Fibroblast of mammary gland (primary cell): Measurements from ENCODE around the gene ARMC5.
A peak's percentile ranks its signal among the peaks of the same experiment; 100 is the strongest.

ENCODE experiments used
- DNase-seq: peaks from one replicate; pipeline ENCODE4 v3.0.0-alpha.2; 2010; ENCODE audit warnings: low read depth
- H3K4me3 ChIP-seq: 2 replicates; pipeline ENCODE4 v1.5.1; 2011; ENCODE audit warnings: low read depth, mild to moderate bottlenecking, low read length, moderate library complexity; ENCODE audit not compliant: control insufficient read depth
- TF ChIP-seq, protein P1 (sequence below): conservative IDR thresholded peaks from 2 replicates; pipeline ENCODE4 v1.5.1; 2011; ENCODE audit warnings: low read depth, low read length, inconsistent platforms; ENCODE audit not compliant: control insufficient read depth, insufficient read depth

ARMC5 gene

DNA sequence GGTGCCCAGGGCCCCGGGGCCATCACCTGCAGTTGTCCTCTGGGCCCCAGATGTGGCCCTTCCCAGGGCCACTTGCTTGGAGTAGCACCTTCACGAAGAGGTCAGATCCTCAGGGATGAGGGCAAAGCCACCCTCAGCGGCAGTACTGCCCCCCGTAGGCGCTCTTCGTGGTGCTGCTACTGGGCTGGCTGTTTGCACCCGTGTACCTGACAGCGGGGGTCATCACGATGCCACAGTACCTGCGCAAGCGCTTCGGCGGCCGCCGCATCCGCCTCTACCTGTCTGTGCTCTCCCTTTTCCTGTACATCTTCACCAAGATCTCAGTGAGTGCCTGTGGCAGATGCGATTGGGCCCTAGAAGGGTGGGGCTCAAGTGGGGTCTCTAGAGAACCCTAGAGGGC is 26.3 kb downstream of the ARMC5 start:
- H3K4me3 ChIP-seq: no peak overlapping the region
- TF ChIP-seq, protein P1, sequence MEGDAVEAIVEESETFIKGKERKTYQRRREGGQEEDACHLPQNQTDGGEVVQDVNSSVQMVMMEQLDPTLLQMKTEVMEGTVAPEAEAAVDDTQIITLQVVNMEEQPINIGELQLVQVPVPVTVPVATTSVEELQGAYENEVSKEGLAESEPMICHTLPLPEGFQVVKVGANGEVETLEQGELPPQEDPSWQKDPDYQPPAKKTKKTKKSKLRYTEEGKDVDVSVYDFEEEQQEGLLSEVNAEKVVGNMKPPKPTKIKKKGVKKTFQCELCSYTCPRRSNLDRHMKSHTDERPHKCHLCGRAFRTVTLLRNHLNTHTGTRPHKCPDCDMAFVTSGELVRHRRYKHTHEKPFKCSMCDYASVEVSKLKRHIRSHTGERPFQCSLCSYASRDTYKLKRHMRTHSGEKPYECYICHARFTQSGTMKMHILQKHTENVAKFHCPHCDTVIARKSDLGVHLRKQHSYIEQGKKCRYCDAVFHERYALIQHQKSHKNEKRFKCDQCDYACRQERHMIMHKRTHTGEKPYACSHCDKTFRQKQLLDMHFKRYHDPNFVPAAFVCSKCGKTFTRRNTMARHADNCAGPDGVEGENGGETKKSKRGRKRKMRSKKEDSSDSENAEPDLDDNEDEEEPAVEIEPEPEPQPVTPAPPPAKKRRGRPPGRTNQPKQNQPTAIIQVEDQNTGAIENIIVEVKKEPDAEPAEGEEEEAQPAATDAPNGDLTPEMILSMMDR: no peak
- no peak for DNase-seq

DNA sequence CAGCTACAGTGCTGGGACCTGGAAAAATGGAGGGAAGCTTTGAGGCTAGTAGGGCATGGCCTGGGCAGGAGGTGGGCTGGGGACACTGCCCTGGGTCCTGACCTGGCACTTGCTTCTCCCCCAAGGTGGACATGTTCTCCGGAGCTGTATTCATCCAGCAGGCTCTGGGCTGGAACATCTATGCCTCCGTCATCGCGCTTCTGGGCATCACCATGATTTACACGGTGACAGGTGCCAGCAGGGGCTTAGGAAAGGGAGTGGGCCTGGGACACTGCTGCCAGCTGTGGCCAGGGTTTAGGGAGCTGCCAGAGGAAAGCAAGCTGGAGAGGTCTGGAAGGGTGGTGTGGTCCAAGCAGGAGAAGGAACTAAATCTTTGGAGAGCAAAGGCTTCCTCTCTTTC is 26.7 kb downstream of the ARMC5 start:
- TF ChIP-seq, protein P1: no peak
- no peak for DNase-seq
- H3K4me3 ChIP-seq: no peak overlapping the region

DNA sequence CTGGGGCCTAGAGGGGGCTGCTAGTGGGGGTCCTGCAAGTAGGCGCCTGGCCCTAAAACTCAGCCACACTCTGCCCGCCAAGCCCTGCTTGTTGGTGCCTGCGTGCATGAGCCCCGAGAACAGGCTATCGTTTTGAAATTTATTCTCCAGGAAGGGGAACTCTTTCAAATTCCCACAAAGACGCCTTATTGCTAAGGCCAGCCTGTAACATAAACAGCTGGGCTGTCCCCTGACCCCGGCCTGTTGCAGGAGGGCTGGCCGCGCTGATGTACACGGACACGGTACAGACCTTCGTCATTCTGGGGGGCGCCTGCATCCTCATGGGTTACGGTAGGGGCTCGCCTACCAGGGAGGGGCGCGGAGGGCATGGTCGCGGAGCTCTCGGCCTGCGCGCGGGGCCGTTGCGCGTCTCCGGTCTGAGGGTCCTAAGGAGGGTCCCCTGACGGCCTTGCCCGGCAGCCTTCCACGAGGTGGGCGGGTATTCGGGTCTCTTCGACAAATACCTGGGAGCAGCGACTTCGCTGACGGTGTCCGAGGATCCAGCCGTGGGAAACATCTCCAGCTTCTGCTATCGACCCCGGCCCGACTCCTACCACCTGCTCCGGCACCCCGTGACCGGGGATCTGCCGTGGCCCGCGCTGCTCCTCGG is 27.9 kb downstream of the ARMC5 start:
- TF ChIP-seq, protein P1: no peak
- peak overlapping the region; percentile 46 for H3K4me3 ChIP-seq
- DNase-seq: no peak

DNA sequence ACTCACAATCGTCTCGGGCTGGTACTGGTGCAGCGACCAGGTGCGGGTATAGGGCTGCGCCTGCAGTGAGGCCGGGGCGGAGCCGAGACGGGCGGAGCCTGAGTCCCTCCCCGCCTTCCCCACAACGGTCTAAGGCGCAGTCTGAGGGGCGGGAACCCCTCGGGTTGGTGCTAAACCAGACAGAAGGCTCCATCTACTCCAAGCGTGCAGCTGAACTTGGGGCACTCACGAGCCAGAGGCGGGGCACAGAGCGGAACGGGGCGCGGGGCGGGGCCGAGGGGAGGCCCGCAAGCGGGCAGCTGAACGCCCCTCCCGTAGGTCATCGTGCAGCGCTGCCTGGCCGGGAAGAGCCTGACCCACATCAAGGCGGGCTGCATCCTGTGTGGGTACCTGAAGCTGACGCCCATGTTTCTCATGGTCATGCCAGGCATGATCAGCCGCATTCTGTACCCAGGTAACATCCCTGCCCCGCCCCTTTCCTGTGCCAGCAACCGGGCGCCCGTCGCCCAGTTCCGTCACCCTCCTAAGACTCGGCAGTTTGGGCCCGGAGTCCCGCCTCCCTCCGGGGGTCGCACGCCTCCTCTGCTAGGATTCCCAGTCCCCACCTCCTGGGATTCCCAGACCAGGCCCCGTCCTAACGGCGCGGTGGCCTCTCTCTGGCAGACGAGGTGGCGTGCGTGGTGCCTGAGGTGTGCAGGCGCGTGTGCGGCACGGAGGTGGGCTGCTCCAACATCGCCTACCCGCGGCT is 28.6 kb downstream of the ARMC5 start:
- H3K4me3 ChIP-seq: peak overlapping the region; percentile 46
- TF ChIP-seq, protein P1: no peak
- no peak for DNase-seq

DNA sequence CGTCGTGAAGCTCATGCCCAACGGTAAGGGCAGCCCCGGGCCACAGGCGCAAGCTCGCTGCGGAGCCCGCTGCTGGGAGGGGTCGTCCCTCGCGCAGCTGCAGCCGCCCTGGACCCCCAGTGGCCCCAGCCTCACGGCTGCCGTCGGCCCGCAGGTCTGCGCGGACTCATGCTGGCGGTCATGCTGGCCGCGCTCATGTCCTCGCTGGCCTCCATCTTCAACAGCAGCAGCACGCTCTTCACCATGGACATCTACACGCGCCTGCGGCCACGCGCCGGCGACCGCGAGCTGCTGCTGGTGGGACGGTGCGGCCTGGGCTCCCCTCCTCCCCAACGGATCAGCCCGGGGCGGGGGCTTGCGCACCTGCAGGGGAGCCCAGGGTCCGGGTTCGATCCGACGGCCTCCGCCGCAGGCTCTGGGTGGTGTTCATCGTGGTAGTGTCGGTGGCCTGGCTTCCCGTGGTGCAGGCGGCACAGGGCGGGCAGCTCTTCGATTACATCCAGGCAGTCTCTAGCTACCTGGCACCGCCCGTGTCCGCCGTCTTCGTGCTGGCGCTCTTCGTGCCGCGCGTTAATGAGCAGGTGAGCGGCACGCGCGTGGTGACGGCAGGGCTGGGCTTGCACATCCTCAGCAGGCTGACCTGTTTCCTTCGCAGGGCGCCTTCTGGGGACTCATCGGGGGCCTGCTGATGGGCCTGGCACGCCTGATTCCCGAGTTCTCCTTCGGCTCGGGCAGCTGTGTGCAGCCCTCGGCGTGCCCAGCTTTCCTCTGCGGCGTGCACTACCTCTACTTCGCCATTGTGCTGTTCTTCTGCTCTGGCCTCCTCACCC is 29.4 kb downstream of the ARMC5 start:
- TF ChIP-seq, protein P1: no peak
- H3K4me3 ChIP-seq: no peak overlapping the region
- DNase-seq: no peak

DNA sequence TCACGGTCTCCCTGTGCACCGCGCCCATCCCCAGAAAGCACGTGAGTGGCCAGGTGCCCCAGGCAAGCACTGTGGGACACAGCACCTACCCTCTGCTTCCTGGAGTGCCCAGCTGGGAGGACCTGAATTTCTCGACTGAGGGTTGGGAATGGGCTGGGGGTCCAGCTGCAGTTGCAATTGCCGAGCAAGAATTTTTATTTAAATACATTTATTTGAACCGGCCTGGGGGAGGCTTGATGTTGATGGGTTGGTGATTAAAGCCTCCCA is 29.9 kb downstream of the ARMC5 start:
- TF ChIP-seq, protein P1: no peak
- H3K4me3 ChIP-seq: no peak overlapping the region
- DNase-seq: no peak
